GM12878 (cell line): ENCODE data around the gene METTL3. TPM values are rescaled to one million over a fixed set of nuclear protein-coding genes. Genes with fewer than 3 reads are reported as not detected.

Source experiments
- ATAC-seq: fragments of 200-7000 bp; cut with Tn5 transposase; 3 replicates; pipeline ENCODE4 v1.9.1; 2020; ENCODE audit warnings: mild to moderate bottlenecking, moderate library complexity
- BruUV-seq: library from RNA; stranded (reverse); fragments of 400-500 nt; replicated peaks from 2 replicates; lab custom pipeline; 2021; lab: Mats Ljungman, UMichigan
- CTCF ChIA-PET: fragments of 300-600 bp; sonication (Branson Sonifier 250); formaldehyde crosslinking; extraction: SDS; loops from one replicate; lab custom pipeline; 2021; ENCODE audit warnings: inconsistent platforms; lab: Yijun Ruan, JAX
- POLR2A ChIA-PET: fragments of 350-600 bp; formaldehyde crosslinking; extraction: SDS; loops from one replicate; lab custom pipeline; 2021; ENCODE audit warnings: inconsistent platforms; lab: Charles Lee
- RAD21 ChIA-PET: fragments of 300-600 bp; sonication (Branson Sonifier 250); formaldehyde crosslinking; loops from one replicate; lab custom pipeline; 2023; ENCODE audit warnings: antibody characterized with exemption; ENCODE audit not compliant: unreplicated experiment; lab: Charles Lee
- SMC1A ChIA-PET: fragments of 300-600 bp; sonication (Branson Sonifier 250); formaldehyde crosslinking; loops from one replicate; lab custom pipeline; 2023; ENCODE audit not compliant: unreplicated experiment, uncharacterized antibody; lab: Charles Lee
- DNase-seq: peaks from one replicate; pipeline ENCODE4 v3.0.0-alpha.2; 2011; ENCODE audit warnings: low read depth, low spot score
- FAIRE-seq: peaks from 3 replicates; lab custom pipeline; 2011; peaks lifted over from hg19 to GRCh38; lab: Jason Lieb, UNC
- H2AFZ ChIP-seq: 2 replicates; pipeline ENCODE4 v1.6.0; 2011; ENCODE audit warnings: low read depth, low read length, control low read depth; ENCODE audit not compliant: control insufficient read depth
- H3K27ac ChIP-seq: 2 replicates; pipeline ENCODE4 v1.5.1; 2011; ENCODE audit warnings: control low read depth; ENCODE audit not compliant: control insufficient read depth, insufficient read depth
- H3K27me3 ChIP-seq, 2 experiments: replicated peaks in 1 of 2; 2 replicates each; pipeline versions ENCODE4 v1.6.0 to v1.6.1; 2011; ENCODE audit warnings: low read length in 1 of 2; ENCODE audit not compliant: control insufficient read depth in 2 of 2, insufficient read depth in 2 of 2
- H3K36me3 ChIP-seq, 2 experiments: 2 replicates each; pipeline ENCODE4 v1.5.1; 2011; ENCODE audit warnings: low read length in 1 of 2; ENCODE audit not compliant: control insufficient read depth in 2 of 2, insufficient read depth in 2 of 2
- H3K4me1 ChIP-seq: 2 replicates; pipeline ENCODE4 v1.6.1; 2011; ENCODE audit warnings: mild to moderate bottlenecking, low read length, moderate library complexity, mixed read lengths; ENCODE audit not compliant: control insufficient read depth, insufficient read depth
- H3K4me2 ChIP-seq: 2 replicates; pipeline ENCODE4 v1.6.0; 2011; ENCODE audit warnings: control low read depth; ENCODE audit not compliant: control insufficient read depth, insufficient read depth
- H3K4me3 ChIP-seq: fragments of 200-600 bp; sonication (generic); 2 replicates; pipeline ENCODE4 v1.5.1; 2016
- H3K79me2 ChIP-seq: 2 replicates; pipeline ENCODE4 v1.6.0; 2011; ENCODE audit warnings: low read length; ENCODE audit not compliant: control insufficient read depth, insufficient read depth
- H3K9ac ChIP-seq: 2 replicates; pipeline ENCODE4 v1.8.0; 2011; ENCODE audit warnings: low read length, control low read depth, mixed read lengths; ENCODE audit not compliant: control insufficient read depth, insufficient read depth
- H3K9me3 ChIP-seq: replicated peaks from 3 replicates; pipeline ENCODE4 v1.5.1; 2011; ENCODE audit warnings: mild to moderate bottlenecking, low read length; ENCODE audit not compliant: control insufficient read depth, insufficient read depth
- H4K20me1 ChIP-seq: 2 replicates; pipeline ENCODE4 v1.6.0; 2011; ENCODE audit not compliant: control insufficient read depth, insufficient read depth
- ATF2 ChIP-seq: IDR thresholded peaks from 2 replicates; pipeline ENCODE4 v1.6.1; 2012; ENCODE audit warnings: low read length, inconsistent platforms
- CREB1 ChIP-seq: IDR thresholded peaks from 2 replicates; pipeline ENCODE4 v1.6.1; 2012; ENCODE audit warnings: low read depth, mild to moderate bottlenecking, inconsistent platforms
- CTCF ChIP-seq, 3 experiments: IDR thresholded peaks in 2 of 3; conservative IDR thresholded peaks in 1 of 3; 2 replicates each; pipeline ENCODE4 v1.5.1; 2011; ENCODE audit warnings: low read depth in 3 of 3, low read length in 3 of 3, mild to moderate bottlenecking in 3 of 3, control low read depth in 2 of 3, moderate library complexity in 2 of 3, inconsistent platforms in 1 of 3, mixed read lengths in 1 of 3; ENCODE audit not compliant: control insufficient read depth in 2 of 3, insufficient read depth in 1 of 3; ENCODE audit errors: extremely low read depth in 1 of 3
- CUX1 ChIP-seq: IDR thresholded peaks from 2 replicates; pipeline ENCODE4 v1.6.1; 2012; ENCODE audit warnings: improper control_type of control experiment, low read depth, low read length; ENCODE audit not compliant: insufficient replicate concordance
- FOXK2 ChIP-seq: fragments of 450-650 bp; IDR thresholded peaks from 2 replicates; pipeline ENCODE4 v1.6.1; 2017; ENCODE audit warnings: mild to moderate bottlenecking, moderate library complexity
- NR2C2 ChIP-seq: IDR thresholded peaks from 2 replicates; pipeline ENCODE4 v1.6.1; 2011; ENCODE audit warnings: borderline replicate concordance, low read depth; ENCODE audit not compliant: control insufficient read depth, insufficient read length
- RB1 ChIP-seq: fragments of 450-650 bp; formaldehyde crosslinking; IDR thresholded peaks from 2 replicates; pipeline ENCODE4 v1.6.1; 2017; ENCODE audit warnings: mild to moderate bottlenecking, borderline replicate concordance
- TARDBP ChIP-seq: IDR thresholded peaks from 2 replicates; pipeline ENCODE4 v1.6.1; 2016; ENCODE audit warnings: borderline replicate concordance
- YY1 ChIP-seq: IDR thresholded peaks from 2 replicates; pipeline ENCODE4 v1.6.1; 2011; ENCODE audit warnings: low read depth, mild to moderate bottlenecking, low read length
- ZNF24 ChIP-seq: fragments of 450-650 bp; IDR thresholded peaks from 2 replicates; pipeline ENCODE4 v1.6.1; 2017; ENCODE audit warnings: antibody characterized with exemption, mild to moderate bottlenecking
- WGBS: methylation state at CpG from one replicate; pipeline ENCODE4 v1.1.6; 2016; ENCODE audit warnings: low lambda C conversion rate; ENCODE audit not compliant: insufficient replicate concordance, insufficient coverage; ENCODE audit errors: missing lambda C conversion rate; 5-methylcytosine and 5-hydroxymethylcytosine counted together
- in situ Hi-C: fragments of 300-500 bp; cut with MboI; formaldehyde crosslinking; loops from 9 replicates; pipeline ENCODE4 v1.14.3; 2018; ENCODE audit warnings: mixed read lengths
- intact Hi-C: fragments of 100-400 bp; cut with micrococcal nuclease; formaldehyde crosslinking; loops from one replicate; pipeline ENCODE4 v1.14.2; 2022; ENCODE audit not compliant: unreplicated experiment
- polyA plus RNA-seq, 11 experiments: library from polyadenylated mRNA; depleted of rRNA in 4 of 11; unstranded in 6 of 11; stranded (reverse) in 5 of 11; fragments of >200 nt; fragmentation: Nextera tagmentation in 4 of 11; fragmentation: Illumina TruSeq in 1 of 11; extraction: Ambion mirVana in 4 of 11; extraction: Trizol in 1 of 11; gene quantifications; 1 replicate in 1 of 11; 2 replicates in 10 of 11; pipeline versions ENCODE4 v1.2.1 to v1.2.3, GENCODE V29; 2011 to 2016; ENCODE audit warnings: inconsistent platforms in 2 of 11, missing spikeins in 2 of 11, low read depth in 1 of 11
- total RNA-seq, 4 experiments: library from RNA; depleted of rRNA in 3 of 4; stranded (reverse); fragments of >200 nt in 3 of 4; fragmentation: Illumina TruSeq in 1 of 4; extraction: Trizol in 1 of 4; gene quantifications; 2 replicates each; pipeline versions ENCODE4 v1.2.1 to v1.2.3, GENCODE V29; 2013 to 2021

METTL3 gene
- total and polyA plus RNA-seq, 10 of the 15 experiments (the other 5 are each of a cell fraction or from before 2014, with no cell fraction given): 32.8 to 165 (median 65.5) TPM

- no peak for TF ChIP-seq FOXK2
Measured at GRCh38 chr14:21518725-21519124, 7.6 kb upstream of the METTL3 start (continued).

GRCh38 chr14:21514341-21514740 lies 3.2 kb upstream of the METTL3 start:
- POLR2A ChIA-PET: interaction anchor here (2.1 kb wide), 1 partner anchor 12 kb away, joined by 10 read pairs; the partner anchor contains the start of gene SALL2
- SMC1A ChIA-PET: interaction anchor here (0.9 to 8.8 kb wide), 4 partner anchors 13 to 27 kb away, joined by 3 to 48 read pairs (median 24); partner anchors contain the start of gene SALL2

More at GRCh38 chr14:21514341-21514740, 3.2 kb upstream of the METTL3 start:
- Histone ChIP-seq H2AFZ (no peak overlapping the region), H3K27ac (no peak overlapping the region), H3K36me3 (no peaks in the 10 kb centered on the region), H3K9me3 (no peaks in the 10 kb centered on the region), H3K27me3 (no peaks in the 10 kb centered on the region), H3K4me1 (no peaks in the 10 kb centered on the region; the same call in 1 of the 2 replicates), H4K20me1 (no peaks in the 10 kb centered on the region), H3K4me3 (no peak overlapping the region), H3K4me2 (no peak overlapping the region), H3K79me2 (peaks cover 18% of the 10 kb centered on the region), H3K9ac (no peak overlapping the region)
- WGBS: 80% methylated on average over 1 of the region's 1 CpG
- intact Hi-C loops (no loop called here), in situ Hi-C loops (no loop called here)
- CTCF ChIA-PET: interaction anchor here (2.0 to 8.0 kb wide), 2 partner anchors 14 to 42 kb away, joined by 9 to 80 read pairs; no protein-coding TSS in a partner anchor
- RAD21 ChIA-PET: interaction anchor here (0.7 kb wide), 1 partner anchor 16 kb away, joined by 4 read pairs; no protein-coding TSS in a partner anchor
- no peak for TF ChIP-seq TARDBP
- TF ChIP-seq ATF2: no peak
- no peak for TF ChIP-seq CUX1
- TF ChIP-seq CTCF (IDR thresholded peaks at IDR 0.05 in 2 of 3, conservative IDR thresholded peaks at IDR 0.05 in 1 of 3; ENCODE audit: control insufficient read depth in 2 of 3, extremely low read depth in 1 of 3, insufficient read depth in 1 of 3, low read depth in 3 of 3, low read length in 3 of 3): no peak
- TF ChIP-seq CREB1: no peak
- TF ChIP-seq NR2C2: no peak
- no peak for TF ChIP-seq YY1
- no peak for TF ChIP-seq RB1
- TF ChIP-seq ZNF24: no peak
- no peak for ATAC-seq
- no peak for FAIRE-seq
- no TSS peak for BruUV-seq
- DNase-seq: no peak
